Measurements from ENCODE around the gene GLRX.

The GLRX gene

GRCh38 chr5:95786821-95787418, 35.6 kb downstream of the GLRX start:
- DNase-seq (ENCODE audit: extremely low spot score, insufficient read length, low read depth): no peak
- no peak for FAIRE-seq

- FAIRE-seq (no peak), DNase-seq (ENCODE audit: extremely low spot score, insufficient read length, low read depth) (no peak)
These were observed 37.8 kb downstream of the GLRX start for GRCh38 chr5:95784514-95785302.

GRCh38 chr5:95783661-95784060, 38.9 kb downstream of the GLRX start:
- FAIRE-seq: no peak

GRCh38 chr5:95782181-95782580, 40.3 kb downstream of the GLRX start:
- FAIRE-seq: no peak
- no peak for DNase-seq (ENCODE audit: extremely low spot score, insufficient read length, low read depth)

More at GRCh38 chr5:95783661-95784060, 38.9 kb downstream of the GLRX start:
- no peak for DNase-seq (ENCODE audit: extremely low spot score, insufficient read length, low read depth)

GRCh38 chr5:95781101-95781583, 41.4 kb downstream of the GLRX start:
- FAIRE-seq: peak; percentile 93
- DNase-seq (ENCODE audit: extremely low spot score, insufficient read length, low read depth): peak; percentile 65

- FAIRE-seq (no peak), DNase-seq (ENCODE audit: extremely low spot score, insufficient read length, low read depth) (no peak)
These were observed 41.9 kb downstream of the GLRX start for GRCh38 chr5:95780597-95780996.

GRCh38 chr5:95779611-95780010, 42.9 kb downstream of the GLRX start:
- FAIRE-seq: no peak
- DNase-seq (ENCODE audit: extremely low spot score, insufficient read length, low read depth): no peak

GRCh38 chr5:95778713-95779436, 43.7 kb downstream of the GLRX start:
- FAIRE-seq: no peak

GRCh38 chr5:95777441-95777840, 45.1 kb downstream of the GLRX start:
- FAIRE-seq: no peak

More at GRCh38 chr5:95778713-95779436, 43.7 kb downstream of the GLRX start:
- no peak for DNase-seq (ENCODE audit: extremely low spot score, insufficient read length, low read depth)

GRCh38 chr5:95773335-95774059, 49.0 kb downstream of the GLRX start:
- FAIRE-seq (no peak), DNase-seq (ENCODE audit: extremely low spot score, insufficient read length, low read depth) (no peak)

More at GRCh38 chr5:95777441-95777840, 45.1 kb downstream of the GLRX start:
- no peak for DNase-seq (ENCODE audit: extremely low spot score, insufficient read length, low read depth)

GRCh38 chr5:95771892-95772291, 50.6 kb downstream of the GLRX start:
- DNase-seq (ENCODE audit: extremely low spot score, insufficient read length, low read depth) (no peak), FAIRE-seq (no peak)

- FAIRE-seq: no peak
- no peak for DNase-seq (ENCODE audit: extremely low spot score, insufficient read length, low read depth)
These were observed 51.5 kb downstream of the GLRX start for GRCh38 chr5:95770830-95771708.

- DNase-seq (ENCODE audit: extremely low spot score, insufficient read length, low read depth): no peak
- FAIRE-seq: no peak
These were observed 53.8 kb downstream of the GLRX start for GRCh38 chr5:95768731-95769130.

- DNase-seq (ENCODE audit: extremely low spot score, insufficient read length, low read depth) (no peak), FAIRE-seq (no peak)
These were observed 58.6 kb downstream of the GLRX start for GRCh38 chr5:95763941-95764340.

Measured in GM18507 (cell line).